DOHH2 (cell line): ENCODE data around the gene CXCL16.

ENCODE experiments used
- H3F3A ChIP-seq: fragments of 200-600 bp; sonication (generic), shearing (Covaris generic); 2 replicates; pipeline ENCODE4 v1.6.0; 2016; ENCODE audit warnings: antibody characterized with exemption, mild to moderate bottlenecking; ENCODE audit not compliant: control insufficient read depth, insufficient read depth
- H3K27ac ChIP-seq: fragments of 200-600 bp; sonication (generic); 2 replicates; pipeline ENCODE4 v1.5.1; 2014; ENCODE audit warnings: low read depth, mild to moderate bottlenecking, low read length, moderate library complexity
- H3K27me3 ChIP-seq: fragments of 200-600 bp; sonication (generic); 2 replicates; pipeline ENCODE4 v1.6.1; 2014; ENCODE audit warnings: mild to moderate bottlenecking, low read length, mixed read lengths; ENCODE audit not compliant: control insufficient read depth
- H3K36me3 ChIP-seq: fragments of 200-600 bp; sonication (generic); 2 replicates; pipeline ENCODE4 v1.6.1; 2014; ENCODE audit warnings: mild to moderate bottlenecking, low read length, moderate library complexity, mixed read lengths; ENCODE audit not compliant: control insufficient read depth
- H3K4me1 ChIP-seq: fragments of 200-600 bp; sonication (generic); 2 replicates; pipeline ENCODE4 v1.6.1; 2014; ENCODE audit warnings: mild to moderate bottlenecking, low read length, mixed read lengths; ENCODE audit not compliant: control insufficient read depth
- H3K4me2 ChIP-seq: fragments of 200-600 bp; sonication (generic); 2 replicates; pipeline ENCODE4 v1.6.0; 2014; ENCODE audit warnings: mild to moderate bottlenecking, low read length, moderate library complexity
- H3K4me3 ChIP-seq: fragments of 200-600 bp; sonication (generic); 2 replicates; pipeline ENCODE4 v1.5.1; 2014; ENCODE audit warnings: mild to moderate bottlenecking, low read length, mixed read lengths
- H3K79me2 ChIP-seq: fragments of 200-600 bp; sonication (generic); 2 replicates; pipeline ENCODE4 v1.6.1; 2014; ENCODE audit warnings: mild to moderate bottlenecking, low read length, mixed read lengths; ENCODE audit not compliant: control insufficient read depth
- H3K9me2 ChIP-seq: fragments of 200-600 bp; sonication (generic); replicated peaks from 2 replicates; pipeline ENCODE4 v1.6.1; 2014; ENCODE audit warnings: mild to moderate bottlenecking, low read length, mixed read lengths; ENCODE audit not compliant: control insufficient read depth
- H3K9me3 ChIP-seq: fragments of 200-600 bp; sonication (generic); 2 replicates; pipeline ENCODE4 v1.6.1; 2014; ENCODE audit warnings: antibody characterized with exemption, low read length, mixed read lengths; ENCODE audit not compliant: control insufficient read depth, insufficient read depth
- H4K20me1 ChIP-seq: fragments of 200-600 bp; sonication (generic); 2 replicates; pipeline ENCODE4 v1.6.0; 2014; ENCODE audit warnings: low read depth, mild to moderate bottlenecking, antibody characterized with exemption, low read length, moderate library complexity; ENCODE audit not compliant: control insufficient read depth, insufficient read depth
- EZH2phosphoT487 ChIP-seq: fragments of 200-600 bp; sonication (generic); IDR thresholded peaks from 2 replicates; pipeline ENCODE4 v1.6.1; 2017; ENCODE audit warnings: borderline replicate concordance, mild to moderate bottlenecking, antibody characterized with exemption, low read length, moderate library complexity, mixed read lengths
- TF ChIP-seq, protein P1 (sequence below): fragments of 200-600 bp; sonication (generic); IDR thresholded peaks from one replicate; pipeline ENCODE4 v1.5.1; 2014; ENCODE audit warnings: antibody characterized with exemption, mild to moderate bottlenecking, low read depth, low read length; ENCODE audit not compliant: poor library complexity, severe bottlenecking

The CXCL16 gene

DNA sequence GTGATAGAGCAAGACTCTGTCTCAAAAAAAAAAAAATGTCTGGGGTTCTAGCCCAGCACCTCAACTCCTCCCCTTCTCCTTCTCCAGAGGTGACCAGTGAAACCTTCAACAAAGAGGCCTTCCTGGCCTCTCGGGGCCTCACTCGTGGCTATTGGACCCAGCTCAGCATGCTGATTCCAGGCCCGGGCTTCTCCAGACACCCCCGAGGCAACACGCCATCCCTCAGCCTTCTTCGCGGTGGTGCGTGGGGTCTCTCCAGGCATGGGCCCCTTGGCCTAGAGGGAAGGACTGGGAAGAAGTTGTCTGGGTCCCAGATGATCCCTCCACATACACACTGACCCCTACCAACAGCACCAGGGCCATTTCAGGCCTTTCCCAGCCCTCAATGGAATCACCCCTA lies 3.5 kb upstream of the CXCL16 start:
- H3K4me1 ChIP-seq = peaks cover 26% of the 10 kb centered on the region
- H4K20me1 ChIP-seq = no peaks in the 10 kb centered on the region; the same call in 1 of the 2 replicates
- no peak overlapping the region for H3K4me2 ChIP-seq
- peaks cover 38% of the 10 kb centered on the region for H3K27me3 ChIP-seq
- no peaks in the 10 kb centered on the region for H3F3A ChIP-seq
- H3K79me2 ChIP-seq = no peaks in the 10 kb centered on the region
- no peaks in the 10 kb centered on the region for H3K36me3 ChIP-seq
- no peak overlapping the region for H3K27ac ChIP-seq
- no peak for TF ChIP-seq EZH2phosphoT487
- TF ChIP-seq, protein P1, sequence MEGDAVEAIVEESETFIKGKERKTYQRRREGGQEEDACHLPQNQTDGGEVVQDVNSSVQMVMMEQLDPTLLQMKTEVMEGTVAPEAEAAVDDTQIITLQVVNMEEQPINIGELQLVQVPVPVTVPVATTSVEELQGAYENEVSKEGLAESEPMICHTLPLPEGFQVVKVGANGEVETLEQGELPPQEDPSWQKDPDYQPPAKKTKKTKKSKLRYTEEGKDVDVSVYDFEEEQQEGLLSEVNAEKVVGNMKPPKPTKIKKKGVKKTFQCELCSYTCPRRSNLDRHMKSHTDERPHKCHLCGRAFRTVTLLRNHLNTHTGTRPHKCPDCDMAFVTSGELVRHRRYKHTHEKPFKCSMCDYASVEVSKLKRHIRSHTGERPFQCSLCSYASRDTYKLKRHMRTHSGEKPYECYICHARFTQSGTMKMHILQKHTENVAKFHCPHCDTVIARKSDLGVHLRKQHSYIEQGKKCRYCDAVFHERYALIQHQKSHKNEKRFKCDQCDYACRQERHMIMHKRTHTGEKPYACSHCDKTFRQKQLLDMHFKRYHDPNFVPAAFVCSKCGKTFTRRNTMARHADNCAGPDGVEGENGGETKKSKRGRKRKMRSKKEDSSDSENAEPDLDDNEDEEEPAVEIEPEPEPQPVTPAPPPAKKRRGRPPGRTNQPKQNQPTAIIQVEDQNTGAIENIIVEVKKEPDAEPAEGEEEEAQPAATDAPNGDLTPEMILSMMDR = no peak
- H3K4me3 ChIP-seq = no peak overlapping the region
- no peaks in the 10 kb centered on the region for H3K9me2 ChIP-seq
- H3K9me3 ChIP-seq = no peaks in the 10 kb centered on the region

DNA sequence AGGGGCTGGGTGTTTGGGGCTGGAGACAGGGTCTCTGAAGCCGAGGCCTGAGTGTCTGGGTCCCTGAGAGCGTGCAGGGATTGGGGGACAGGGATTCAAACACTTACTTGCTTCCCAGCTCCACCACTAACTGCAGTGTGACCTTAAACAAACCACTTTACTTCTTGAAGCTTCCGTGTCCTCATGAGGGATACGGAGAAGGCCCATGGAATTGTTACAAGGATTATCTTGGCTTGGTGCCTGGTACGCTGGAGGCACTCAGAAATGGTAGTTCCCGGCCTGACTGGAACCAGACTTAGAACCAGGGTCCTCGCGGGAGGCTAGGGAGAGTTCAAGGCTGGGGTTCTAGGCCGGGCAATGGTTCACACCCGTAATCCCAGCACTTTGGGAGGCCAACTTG lies 2.9 kb upstream of the CXCL16 start:
- TF ChIP-seq, protein P1 = no peak
- TF ChIP-seq EZH2phosphoT487 = no peak
- Histone ChIP-seq H3K27me3 (peaks cover 35% of the 10 kb centered on the region), H3K4me3 (no peak overlapping the region), H3K9me2 (no peaks in the 10 kb centered on the region), H3K79me2 (no peaks in the 10 kb centered on the region), H3F3A (0 out of 2 replicates have a peak, but pooled peaks cover 2% of the 10 kb centered on the region), H3K4me2 (no peak overlapping the region), H4K20me1 (no peaks in the 10 kb centered on the region; the same call in 1 of the 2 replicates), H3K4me1 (peaks cover 22% of the 10 kb centered on the region), H3K36me3 (no peaks in the 10 kb centered on the region), H3K27ac (no peak overlapping the region), H3K9me3 (no peaks in the 10 kb centered on the region)

DNA sequence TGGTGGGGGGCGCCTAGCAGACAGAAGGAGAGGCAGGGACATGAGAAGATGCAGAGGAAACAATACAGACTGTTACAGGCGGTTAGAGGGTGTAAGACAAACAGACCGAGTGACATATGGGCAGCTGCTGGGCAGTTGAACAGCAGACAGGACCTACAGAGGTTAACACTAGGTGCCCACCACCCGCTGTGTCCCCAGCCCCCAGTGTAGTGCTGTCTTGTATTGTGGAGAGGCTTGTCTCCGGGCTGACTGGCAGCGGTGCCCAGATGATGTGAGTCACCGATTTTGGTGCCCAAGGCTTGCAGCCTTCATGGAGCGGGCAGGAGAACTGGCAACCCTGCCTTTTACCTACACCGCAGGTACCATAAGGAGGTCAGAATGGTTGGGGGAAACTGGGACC lies 2.4 kb upstream of the CXCL16 start:
- Histone ChIP-seq H3K4me2 (no peak overlapping the region), H3K27me3 (peaks cover 35% of the 10 kb centered on the region), H3K9me3 (no peaks in the 10 kb centered on the region), H4K20me1 (no peaks in the 10 kb centered on the region; the same call in 1 of the 2 replicates), H3K4me1 (peaks cover 22% of the 10 kb centered on the region), H3K79me2 (no peaks in the 10 kb centered on the region), H3K4me3 (no peak overlapping the region), H3K36me3 (no peaks in the 10 kb centered on the region), H3K9me2 (no peaks in the 10 kb centered on the region), H3F3A (0 out of 2 replicates have a peak, but pooled peaks cover 2% of the 10 kb centered on the region), H3K27ac (no peak overlapping the region)
- no peak for TF ChIP-seq EZH2phosphoT487
- TF ChIP-seq, protein P1 = no peak

DNA sequence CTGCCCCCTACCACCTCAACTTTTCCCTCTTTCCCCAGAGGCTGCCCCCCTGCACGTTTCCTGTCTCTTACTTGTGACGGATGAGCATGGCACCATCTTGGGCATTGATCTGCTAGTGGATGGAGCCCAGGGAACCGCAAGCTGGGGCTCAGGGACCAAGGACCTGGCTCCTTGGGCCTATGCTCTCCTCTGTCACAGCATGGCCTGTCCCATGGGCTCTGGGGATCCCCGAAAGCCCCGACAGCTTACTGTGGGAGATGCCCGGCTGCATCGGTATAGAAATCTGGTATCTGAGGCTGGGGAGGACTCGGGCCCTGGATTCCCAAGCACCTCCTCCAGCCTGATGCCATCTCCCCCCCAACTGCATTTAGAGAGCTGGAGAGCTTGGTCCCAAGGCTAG lies 1.8 kb upstream of the CXCL16 start:
- TF ChIP-seq, protein P1 = no peak
- TF ChIP-seq EZH2phosphoT487 = no peak
- 0 out of 2 replicates have a peak, but pooled peaks cover 2% of the 10 kb centered on the region for H3F3A ChIP-seq
- H3K27ac ChIP-seq = no peak overlapping the region
- no peaks in the 10 kb centered on the region; the same call in 1 of the 2 replicates for H4K20me1 ChIP-seq
- no peaks in the 10 kb centered on the region for H3K79me2 ChIP-seq
- H3K36me3 ChIP-seq = no peaks in the 10 kb centered on the region
- no peaks in the 10 kb centered on the region for H3K9me3 ChIP-seq
- H3K4me1 ChIP-seq = peaks cover 22% of the 10 kb centered on the region
- no peak overlapping the region for H3K4me2 ChIP-seq
- no peaks in the 10 kb centered on the region for H3K9me2 ChIP-seq
- H3K4me3 ChIP-seq = no peak overlapping the region
- H3K27me3 ChIP-seq = peaks cover 35% of the 10 kb centered on the region
